Effector memory CD8-positive, alpha-beta T cell (primary cell): ENCODE measurements around the gene NUTF2.

Source experiments
- ATAC-seq: fragments of 150-1000 bp; cut with Tn5 transposase; replicated peaks from 2 replicates; pipeline ENCODE4 v1.10.0; 2021; ENCODE audit warnings: mild to moderate bottlenecking, moderate library complexity
- DNase-seq, 3 experiments: peaks; one replicate each; pipeline ENCODE4 v3.0.0; 2021
- H3K27ac Mint-ChIP-seq, 2 donors: one replicate each; pipeline ENCODE4 v1.8.0; 2022; ENCODE audit warnings: mild to moderate bottlenecking in 2 of 2, mixed read lengths in 2 of 2, moderate library complexity in 2 of 2
- H3K27me3 Mint-ChIP-seq, 2 donors: one replicate each; pipeline ENCODE4 v1.8.0; 2022; ENCODE audit warnings: mixed read lengths in 2 of 2
- H3K36me3 Mint-ChIP-seq: one replicate; pipeline ENCODE4 v1.8.0; 2022; ENCODE audit warnings: mild to moderate bottlenecking, moderate library complexity, mixed read lengths; ENCODE audit not compliant: insufficient read depth
- H3K4me1 Mint-ChIP-seq, 2 donors: one replicate each; pipeline ENCODE4 v1.8.0; 2022; ENCODE audit warnings: low read depth in 2 of 2, mixed read lengths in 2 of 2
- H3K4me3 Mint-ChIP-seq, 2 donors: one replicate each; pipeline ENCODE4 v1.8.0; 2022; ENCODE audit warnings: mild to moderate bottlenecking in 2 of 2, mixed read lengths in 2 of 2, moderate library complexity in 2 of 2
- H3K9me3 Mint-ChIP-seq, 2 donors: one replicate each; pipeline ENCODE4 v1.8.0; 2022; ENCODE audit warnings: mixed read lengths in 2 of 2

Gene NUTF2

GRCh38 chr16:67878232-67878631 is 31.5 kb downstream of the NUTF2 start:
- Mint-ChIP-seq H3K36me3 (peaks cover 61% of the 10 kb centered on the region), H3K27me3 (no peaks in the 10 kb centered on the region)
- ATAC-seq: no peak

GRCh38 chr16:67878846-67879245 is 32.1 kb downstream of the NUTF2 start:
- peaks cover 62% of the 10 kb centered on the region for H3K36me3 Mint-ChIP-seq
- peaks cover 25 to 29% of the 10 kb centered on the region in 2 donors for H3K4me1 Mint-ChIP-seq
- ATAC-seq (no peak), DNase-seq (no peak)
- no peak overlapping the region for H3K4me3 Mint-ChIP-seq
- peak overlapping the region in 1 of 2 donors; percentile 17 for H3K27ac Mint-ChIP-seq
- H3K9me3 Mint-ChIP-seq: no peaks in the 10 kb centered on the region
- no peaks in the 10 kb centered on the region for H3K27me3 Mint-ChIP-seq

More at GRCh38 chr16:67878232-67878631, 31.5 kb downstream of the NUTF2 start:
- Mint-ChIP-seq H3K4me1 (peaks cover 28 to 30% of the 10 kb centered on the region in 2 donors), H3K4me3 (no peak overlapping the region), H3K27ac (peak overlapping the region in 1 of 2 donors; percentile 83), H3K9me3 (no peaks in the 10 kb centered on the region)
- no peak for DNase-seq

GRCh38 chr16:67879462-67879861 is 32.7 kb downstream of the NUTF2 start:
- Mint-ChIP-seq H3K4me3 (no peak overlapping the region), H3K36me3 (peaks cover 61% of the 10 kb centered on the region)

GRCh38 chr16:67879936-67880335 is 33.2 kb downstream of the NUTF2 start:
- peaks cover 14 to 19% of the 10 kb centered on the region in 2 donors for H3K4me1 Mint-ChIP-seq

More at GRCh38 chr16:67879462-67879861, 32.7 kb downstream of the NUTF2 start:
- Mint-ChIP-seq H3K27me3 (no peaks in the 10 kb centered on the region), H3K27ac (no peak overlapping the region), H3K9me3 (no peaks in the 10 kb centered on the region), H3K4me1 (peaks cover 19 to 23% of the 10 kb centered on the region in 2 donors)
- no peak for ATAC-seq
- DNase-seq: no peak

GRCh38 chr16:67880584-67880983 is 33.9 kb downstream of the NUTF2 start:
- no peak overlapping the region for H3K4me3 Mint-ChIP-seq
- H3K4me1 Mint-ChIP-seq: peaks cover 8 to 13% of the 10 kb centered on the region in 2 donors
- ATAC-seq (no peak), DNase-seq (no peak)
- peak overlapping the region in 1 of 2 donors; percentile 72 for H3K27ac Mint-ChIP-seq
- H3K36me3 Mint-ChIP-seq: peaks cover 65% of the 10 kb centered on the region
- no peaks in the 10 kb centered on the region for H3K9me3 Mint-ChIP-seq
- no peaks in the 10 kb centered on the region for H3K27me3 Mint-ChIP-seq

More at GRCh38 chr16:67879936-67880335, 33.2 kb downstream of the NUTF2 start:
- peaks cover 65% of the 10 kb centered on the region for H3K36me3 Mint-ChIP-seq
- no peaks in the 10 kb centered on the region for H3K9me3 Mint-ChIP-seq
- H3K27ac Mint-ChIP-seq: peak overlapping the region in 1 of 2 donors; percentile 72
- H3K27me3 Mint-ChIP-seq: no peaks in the 10 kb centered on the region
- no peak for ATAC-seq
- no peak overlapping the region for H3K4me3 Mint-ChIP-seq
- DNase-seq: no peak

GRCh38 chr16:67881621-67882161 is 35.0 kb downstream of the NUTF2 start:
- peaks cover 0 to 6% of the 10 kb centered on the region in 2 donors for H3K4me1 Mint-ChIP-seq
- no peaks in the 10 kb centered on the region for H3K9me3 Mint-ChIP-seq
- H3K36me3 Mint-ChIP-seq: peaks cover 63% of the 10 kb centered on the region
- H3K27me3 Mint-ChIP-seq: no peaks in the 10 kb centered on the region
- peak overlapping the region in 1 of 2 donors; percentile 31 for H3K4me3 Mint-ChIP-seq
- H3K27ac Mint-ChIP-seq: peak overlapping the region in 1 of 2 donors; percentile 72
- DNase-seq (no peak), ATAC-seq (no peak)

GRCh38 chr16:67882374-67883145 is 35.8 kb downstream of the NUTF2 start:
- Mint-ChIP-seq H3K27me3 (no peaks in the 10 kb centered on the region), H3K9me3 (no peaks in the 10 kb centered on the region), H3K4me3 (no peak overlapping the region), H3K36me3 (peaks cover 54% of the 10 kb centered on the region), H3K27ac (peak overlapping the region in 1 of 2 donors; percentile 88), H3K4me1 (peaks cover 0 to 6% of the 10 kb centered on the region in 2 donors)
- DNase-seq (no peak), ATAC-seq (no peak)

GRCh38 chr16:67883146-67883871 is 36.6 kb downstream of the NUTF2 start:
- Mint-ChIP-seq H3K4me3 (no peak overlapping the region), H3K27ac (peak overlapping the region in 1 of 2 donors; percentile 88), H3K36me3 (peaks cover 46% of the 10 kb centered on the region), H3K4me1 (peaks cover 0 to 6% of the 10 kb centered on the region in 2 donors), H3K9me3 (no peaks in the 10 kb centered on the region), H3K27me3 (no peaks in the 10 kb centered on the region)
- no peak for DNase-seq
- ATAC-seq: peak; percentile 21

GRCh38 chr16:67883872-67884261 is 37.1 kb downstream of the NUTF2 start:
- Mint-ChIP-seq H3K27me3 (no peaks in the 10 kb centered on the region), H3K36me3 (peaks cover 41% of the 10 kb centered on the region), H3K4me1 (peaks cover 0 to 6% of the 10 kb centered on the region in 2 donors), H3K9me3 (no peaks in the 10 kb centered on the region), H3K4me3 (no peak overlapping the region), H3K27ac (peak overlapping the region in 1 of 2 donors; percentile 88)
- DNase-seq (peak; percentile 71 to 72 (median 72)), ATAC-seq (peak; percentile 90)

- H3K9me3 Mint-ChIP-seq: no peaks in the 10 kb centered on the region
- DNase-seq (no peak), ATAC-seq (no peak)
- peak within 1 kb of the TSS in 1 of 2 donors; percentile 88 for H3K27ac Mint-ChIP-seq
- peaks cover 33% of the 10 kb centered on the region for H3K36me3 Mint-ChIP-seq
- H3K4me3 Mint-ChIP-seq: no peak within 1 kb of the TSS
- peaks cover 0 to 6% of the 10 kb centered on the region in 2 donors for H3K4me1 Mint-ChIP-seq
- H3K27me3 Mint-ChIP-seq: no peaks in the 10 kb centered on the region
Measured at GRCh38 chr16:67884684-67885083, 38.0 kb downstream of the NUTF2 start, which contains the start of gene NRN1L. Gene NRN1L (plus strand): TSS chr16:67884885. CDS start chr16:67884904, 19 bp downstream.

GRCh38 chr16:67885545-67885944 is 38.8 kb downstream of the NUTF2 start:
- no peak for DNase-seq
- H3K4me1 Mint-ChIP-seq: peaks cover 0 to 6% of the 10 kb centered on the region in 2 donors
- ATAC-seq: no peak
- H3K4me3 Mint-ChIP-seq: no peak overlapping the region
- no peaks in the 10 kb centered on the region for H3K27me3 Mint-ChIP-seq
- peaks cover 28% of the 10 kb centered on the region for H3K36me3 Mint-ChIP-seq
- no peaks in the 10 kb centered on the region for H3K9me3 Mint-ChIP-seq
- no peak overlapping the region for H3K27ac Mint-ChIP-seq

GRCh38 chr16:67885976-67886375 is 39.2 kb downstream of the NUTF2 start:
- DNase-seq (no peak), ATAC-seq (no peak)
- Mint-ChIP-seq H3K4me3 (no peak overlapping the region), H3K4me1 (peaks cover 0 to 6% of the 10 kb centered on the region in 2 donors), H3K27me3 (no peaks in the 10 kb centered on the region), H3K9me3 (no peaks in the 10 kb centered on the region), H3K36me3 (peaks cover 24% of the 10 kb centered on the region), H3K27ac (no peak overlapping the region)

GRCh38 chr16:67886387-67886786 is 39.7 kb downstream of the NUTF2 start:
- ATAC-seq: no peak
- peak overlapping the region in 1 of 2 donors; percentile 71 for H3K27ac Mint-ChIP-seq
- no peaks in the 10 kb centered on the region for H3K27me3 Mint-ChIP-seq
- H3K36me3 Mint-ChIP-seq: peaks cover 21% of the 10 kb centered on the region
- peaks cover 0 to 6% of the 10 kb centered on the region in 2 donors for H3K4me1 Mint-ChIP-seq
- DNase-seq: no peak
- no peaks in the 10 kb centered on the region for H3K9me3 Mint-ChIP-seq
- H3K4me3 Mint-ChIP-seq: no peak overlapping the region
